Activated CD8-positive, alpha-beta memory T cell treated with anti-CD3 and anti-CD28 coated beads for 4 hours (primary cell): ENCODE results near the gene PI4KA.

Experiments
- DNase-seq, 2 donors: peaks; one replicate each; pipeline ENCODE4 v3.0.0-alpha.2; 2020; ENCODE audit warnings: low read depth in 2 of 2

Gene PI4KA

GRCh38 chr22:20816559-20816958, 42.1 kb downstream of the PI4KA start:
- DNase-seq: no peak

- no peak for DNase-seq
Observed at GRCh38 chr22:20815477-20816050, 43.0 kb downstream of the PI4KA start.

DNA sequence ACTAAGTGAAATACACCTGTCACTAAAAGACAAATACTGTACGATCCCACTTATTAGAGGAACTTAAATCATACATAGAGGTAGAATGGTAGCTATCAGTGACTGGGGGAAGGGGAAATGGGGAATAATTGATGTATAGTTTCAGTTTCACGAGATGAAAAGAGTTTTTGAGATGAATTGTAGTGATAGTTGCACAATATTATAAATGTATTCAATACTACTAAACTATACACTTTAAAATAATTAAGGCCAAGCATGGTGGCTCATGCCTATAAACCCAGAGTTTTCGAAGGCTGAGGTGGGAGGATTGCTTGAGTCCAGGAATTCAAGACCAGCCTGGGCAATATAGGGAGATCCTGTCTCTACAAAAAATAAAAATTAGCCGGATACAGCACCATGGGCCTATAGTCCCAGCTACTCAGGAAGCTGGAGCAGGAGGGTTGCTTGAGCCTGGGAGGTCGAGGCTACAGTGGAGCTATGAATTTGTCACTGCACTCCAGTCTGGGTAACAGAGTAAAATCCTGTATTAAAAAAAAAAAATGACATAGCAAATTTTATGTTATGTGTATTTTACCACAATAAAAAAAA, 44.3 kb downstream of the PI4KA start:
- no peak for DNase-seq

- no peak for DNase-seq
Observed at GRCh38 chr22:20813056-20813455, 45.6 kb downstream of the PI4KA start.

- no peak for DNase-seq
Observed at GRCh38 chr22:20811971-20812660, 46.5 kb downstream of the PI4KA start.

DNA sequence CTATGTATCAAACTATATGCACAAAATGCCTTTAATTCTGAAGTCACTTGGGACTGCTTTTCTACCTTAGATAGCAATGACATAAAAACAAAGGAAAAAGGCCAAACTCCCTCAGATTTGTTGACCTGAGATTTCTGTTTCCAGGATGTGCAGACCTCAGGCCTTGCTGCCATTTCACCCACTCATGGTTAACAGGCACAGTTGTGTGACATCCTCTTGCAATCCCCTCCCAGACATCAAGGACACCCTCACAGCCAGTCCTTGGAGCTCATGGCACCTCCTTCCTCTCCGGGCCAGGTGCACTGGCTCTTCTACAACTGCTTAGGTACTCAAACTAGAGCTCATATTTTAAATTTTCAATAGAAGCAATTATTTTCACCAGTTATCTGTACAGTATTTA, 47.4 kb downstream of the PI4KA start:
- DNase-seq: no peak

GRCh38 chr22:20810645-20811044, 48.0 kb downstream of the PI4KA start:
- peak; percentile 6 to 10 for DNase-seq

GRCh38 chr22:20809538-20810185, 48.9 kb downstream of the PI4KA start:
- DNase-seq: no peak

DNA sequence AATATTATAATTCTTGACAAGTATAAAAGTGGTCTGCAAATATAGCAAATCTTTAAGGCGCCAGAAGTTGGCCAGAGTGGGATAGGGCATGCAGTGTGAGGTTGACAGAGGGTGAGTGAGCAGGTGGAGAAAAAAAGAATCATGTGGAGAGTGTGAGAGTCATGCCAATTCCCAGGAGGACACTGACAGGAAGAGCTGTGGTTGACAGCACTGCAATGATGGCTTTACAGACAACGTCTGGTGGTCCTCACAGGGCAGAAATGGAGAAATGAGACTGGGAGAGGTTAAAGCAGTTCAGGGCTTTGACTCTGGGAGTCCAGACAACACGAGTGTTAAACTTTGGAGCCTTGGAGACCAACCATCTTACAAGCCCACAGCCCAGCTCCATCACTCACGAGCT, 49.8 kb downstream of the PI4KA start:
- DNase-seq: no peak

DNA sequence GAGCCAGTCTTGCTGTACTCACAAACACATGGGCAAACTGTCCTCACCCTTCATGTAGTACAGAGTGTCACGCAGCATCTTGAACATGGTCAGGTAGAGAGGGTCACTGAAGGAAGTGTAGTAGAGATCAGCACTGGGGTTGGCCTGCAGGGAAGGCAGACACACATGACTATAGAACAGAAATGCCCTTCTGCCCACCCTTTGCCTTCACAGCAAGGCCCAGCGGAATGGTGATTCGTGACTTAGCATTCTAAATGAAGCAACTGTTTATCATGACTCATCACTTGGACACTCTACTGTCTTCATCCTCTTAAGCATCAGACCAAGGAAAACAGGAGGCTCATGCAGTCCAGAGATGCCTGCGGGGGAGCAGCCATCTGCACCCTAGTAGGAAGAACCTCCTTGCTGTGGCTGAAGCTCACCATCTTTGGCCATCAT, 51.3 kb downstream of the PI4KA start:
- no peak for DNase-seq

DNA sequence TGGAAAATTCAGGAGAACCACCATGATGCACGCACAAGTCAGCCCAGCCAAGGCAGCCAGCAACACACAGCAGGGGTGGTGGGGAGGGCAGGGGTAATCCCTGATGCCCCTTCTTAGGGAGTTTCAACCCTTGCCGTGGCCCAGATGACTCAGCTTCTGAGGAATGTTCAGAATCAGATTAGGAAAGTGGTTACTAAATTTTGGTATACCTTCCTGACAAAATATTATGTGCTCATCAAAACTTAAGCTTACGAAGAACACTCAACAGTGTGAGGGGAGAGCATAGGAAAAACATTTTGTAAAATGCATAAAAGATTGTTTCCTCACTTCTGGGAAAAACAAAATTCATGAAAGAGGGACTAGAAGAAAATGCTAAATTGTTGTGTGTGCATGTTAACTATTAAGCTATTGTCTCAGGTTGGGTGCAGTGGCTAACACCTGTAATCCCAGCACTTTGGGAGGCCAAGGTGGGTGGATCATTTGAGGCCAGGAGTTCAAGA, 52.6 kb downstream of the PI4KA start:
- no peak for DNase-seq

DNA sequence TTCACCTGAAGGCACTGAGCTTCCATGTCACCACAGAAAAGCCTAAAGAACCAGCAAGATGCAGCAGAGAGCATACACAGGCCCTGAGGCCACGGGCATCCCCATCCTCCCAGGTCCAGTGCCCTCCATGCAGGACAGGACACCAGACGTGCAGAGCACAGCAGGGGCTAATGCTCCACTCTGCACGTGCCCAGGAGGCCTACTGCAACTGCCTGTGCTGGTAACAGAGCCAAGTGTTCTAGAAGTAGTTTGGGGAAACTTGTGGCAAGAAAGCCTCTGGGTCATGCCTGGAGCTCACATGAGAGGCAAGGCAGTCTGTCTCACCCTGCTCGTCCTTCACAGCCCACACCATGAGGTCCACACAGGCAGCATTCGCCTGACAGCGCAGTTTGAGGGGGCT, 54.0 kb downstream of the PI4KA start:
- no peak for DNase-seq

DNA sequence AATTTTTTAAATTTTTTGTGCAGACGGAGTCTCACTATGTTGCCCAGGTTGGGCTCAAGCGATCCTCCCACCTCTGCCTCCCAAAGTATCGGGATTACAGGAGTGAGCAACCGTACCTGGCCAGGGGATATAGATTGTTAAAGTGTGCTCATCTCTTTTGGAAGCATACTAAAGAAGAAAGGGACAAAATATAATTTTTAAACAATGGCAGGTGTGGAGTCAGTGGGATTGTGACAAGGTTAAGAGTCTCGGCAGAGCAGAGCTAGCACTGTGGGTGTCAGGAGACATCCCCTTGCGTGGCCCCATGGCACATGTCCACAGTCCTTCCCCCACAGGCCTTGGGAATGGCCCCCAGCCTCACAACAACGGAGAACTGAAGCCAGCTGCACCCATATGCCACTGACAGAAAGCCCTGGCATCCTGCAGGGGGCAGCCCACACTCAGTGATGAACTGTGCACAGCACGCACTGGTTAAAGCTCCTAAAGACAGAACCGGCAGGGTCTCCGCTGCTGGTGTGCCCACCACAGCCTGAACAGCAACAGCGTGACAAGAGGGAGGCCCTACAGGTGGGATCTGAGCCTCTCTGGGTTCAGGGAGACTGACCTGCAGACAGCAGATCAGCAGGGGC, 54.8 kb downstream of the PI4KA start:
- no peak for DNase-seq

DNA sequence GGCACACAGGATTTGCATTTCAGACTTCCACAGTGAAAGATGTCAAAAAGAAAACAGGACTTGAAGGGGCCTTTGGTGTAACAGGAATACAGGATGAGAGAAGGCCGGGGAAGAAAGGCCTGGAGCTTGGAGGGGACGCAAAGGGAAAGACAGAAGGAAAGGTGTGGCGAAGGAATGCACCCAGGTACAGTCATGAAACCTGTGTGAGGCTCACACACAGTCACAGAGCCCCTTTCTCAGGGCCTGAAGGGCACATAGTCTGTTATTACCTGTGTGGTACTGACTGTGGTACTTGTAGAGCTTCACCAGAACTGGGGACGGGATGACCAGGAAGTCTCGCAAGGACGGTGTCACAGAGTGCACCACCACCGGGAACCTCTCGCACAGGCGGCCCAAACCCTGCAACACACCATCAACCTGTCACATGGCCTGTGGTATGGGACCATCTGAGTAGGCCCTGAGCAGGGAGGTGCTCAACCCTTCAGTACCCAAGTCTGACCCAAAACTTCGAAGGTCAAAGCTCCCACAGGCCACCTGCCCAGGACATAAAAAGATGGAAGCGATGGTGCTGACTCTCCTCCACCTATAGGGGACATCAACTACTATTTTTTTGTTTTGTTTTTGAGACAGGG, 55.6 kb downstream of the PI4KA start:
- no peak for DNase-seq

- no peak for DNase-seq
Observed at GRCh38 chr22:20802452-20802851, 56.2 kb downstream of the PI4KA start.

DNA sequence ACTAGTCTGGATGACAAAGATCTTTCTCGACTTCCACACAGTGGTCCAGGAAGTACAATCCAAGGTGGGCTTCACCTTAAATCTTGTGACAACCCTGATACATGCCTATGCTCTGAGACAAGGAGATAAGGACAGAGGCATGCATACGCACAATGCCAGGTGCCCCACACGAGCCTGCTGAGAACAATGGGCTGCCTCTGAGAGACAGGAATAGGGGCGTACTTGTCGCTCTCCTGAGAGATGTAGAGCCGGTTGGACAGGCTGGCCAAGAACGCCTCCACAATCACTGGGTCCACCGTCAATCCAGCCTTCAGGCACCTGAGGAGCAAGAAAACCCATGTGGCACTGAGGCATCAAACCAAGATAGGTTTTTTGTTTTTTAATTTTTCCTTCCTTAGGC, 59.2 kb downstream of the PI4KA start:
- DNase-seq: no peak

- no peak for DNase-seq
Observed at GRCh38 chr22:20798974-20799373, 59.6 kb downstream of the PI4KA start.

DNA sequence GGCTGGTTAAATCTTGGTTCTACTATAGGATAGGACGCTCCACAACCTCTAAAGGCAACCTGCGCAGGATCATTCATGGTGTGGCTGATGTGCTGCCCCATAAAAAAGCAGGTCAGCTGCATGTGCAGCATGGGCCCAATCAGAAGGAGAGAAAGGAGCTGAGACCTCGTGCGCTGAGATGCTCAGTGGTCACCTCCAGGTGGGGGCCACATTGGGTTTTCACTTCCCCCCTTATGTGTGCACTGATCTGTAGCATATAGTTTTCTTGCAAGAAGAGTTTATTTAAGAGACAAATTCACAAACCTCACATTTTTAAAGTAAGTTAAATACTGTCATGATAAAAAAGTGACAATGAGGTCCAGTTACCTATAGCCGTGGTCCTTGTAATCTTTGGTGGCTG, 60.4 kb downstream of the PI4KA start:
- DNase-seq: no peak

- no peak for DNase-seq
Observed at GRCh38 chr22:20796731-20797130, 61.9 kb downstream of the PI4KA start.

GRCh38 chr22:20794650-20795413, 63.8 kb downstream of the PI4KA start:
- DNase-seq: no peak
